HL-60/S4 (cell line): ENCODE results near the gene FBXW10.
"Not testable (repeated sequence)": the region's sequence is repeated elsewhere in the genome, so short reads cannot be mapped to it uniquely, and the experiment has no call there.

Source experiments
- in situ Hi-C: fragments of 300-500 bp; cut with MboI; formaldehyde crosslinking; loops from 2 replicates; pipeline ENCODE4 v1.14.3; 2022; ENCODE audit warnings: low sequenced_read_pairs

The FBXW10 gene

DNA sequence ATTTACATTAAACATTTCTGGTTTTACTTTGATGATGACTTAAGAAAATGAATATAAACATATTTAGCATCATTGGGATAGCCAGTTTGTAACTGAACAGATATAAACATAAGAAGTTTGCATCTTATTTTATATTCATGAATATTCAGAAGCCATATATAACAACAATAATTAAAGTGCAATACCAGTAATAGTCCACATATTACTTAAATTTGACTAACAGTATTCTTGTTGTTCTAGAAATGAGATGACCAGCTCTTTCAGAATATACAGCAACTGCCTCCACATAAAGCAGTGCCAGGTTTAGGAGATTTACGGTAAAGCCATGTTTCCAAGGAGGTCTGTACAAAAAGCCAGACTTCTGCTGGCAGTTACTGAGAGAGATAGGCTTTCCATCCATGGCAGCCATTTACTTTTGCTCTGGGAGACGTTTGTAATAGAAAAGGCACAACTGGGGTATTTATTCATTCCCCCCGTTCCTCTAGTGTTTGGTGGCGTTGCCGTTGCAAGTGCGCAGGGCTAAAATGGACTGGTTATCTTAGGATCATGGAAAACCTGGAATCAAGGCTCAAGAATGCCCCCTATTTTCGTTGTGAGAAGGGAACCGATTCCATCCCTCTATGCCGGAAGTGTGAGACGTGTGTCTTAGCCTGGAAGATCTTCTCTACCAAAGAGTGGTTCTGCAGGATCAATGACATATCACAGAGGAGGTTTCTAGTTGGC is at the start of gene FBXW10:
Gene FBXW10, plus strand, starts transcription at position 356 of the 723 bp plus-strand sequence. Its CDS starts 191 bp downstream, at position 547.
- in situ Hi-C loops: not testable (repeated sequence)

- in situ Hi-C loops: not testable (repeated sequence)
Observed at GRCh38 chr17:18695143-18695542, 48.7 kb upstream of the FBXW10 start.

DNA sequence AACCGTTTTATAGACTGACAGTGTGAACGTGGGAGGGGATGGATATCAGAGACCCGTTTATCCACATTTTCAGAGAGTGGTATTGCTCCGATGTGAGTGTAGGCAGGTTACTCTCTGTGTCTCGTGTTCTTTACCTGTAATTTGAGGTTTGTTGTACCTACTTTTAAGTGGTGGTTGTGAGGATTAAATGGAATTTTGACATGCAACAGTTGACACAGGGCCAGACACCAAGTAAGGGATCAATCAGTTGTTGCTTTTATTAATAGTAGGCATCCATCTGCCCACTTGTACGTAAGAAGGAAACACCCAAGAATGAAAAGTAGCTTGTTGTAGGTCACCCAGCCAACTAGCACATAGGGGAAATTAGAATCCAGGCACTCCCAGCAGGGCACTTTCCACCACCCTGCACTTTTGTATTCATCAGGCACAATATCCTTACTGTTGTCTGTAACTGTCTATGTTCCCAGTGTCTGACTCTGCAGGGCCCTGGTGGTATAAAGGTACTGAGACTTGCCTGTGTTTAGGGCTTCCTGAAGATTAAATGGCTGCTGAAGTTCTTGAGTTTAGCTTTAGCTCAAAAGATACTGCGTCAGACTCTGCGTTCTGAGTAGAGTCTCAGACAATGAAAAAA is 45.3 kb upstream of the FBXW10 start:
- in situ Hi-C loops: not testable (repeated sequence)

DNA sequence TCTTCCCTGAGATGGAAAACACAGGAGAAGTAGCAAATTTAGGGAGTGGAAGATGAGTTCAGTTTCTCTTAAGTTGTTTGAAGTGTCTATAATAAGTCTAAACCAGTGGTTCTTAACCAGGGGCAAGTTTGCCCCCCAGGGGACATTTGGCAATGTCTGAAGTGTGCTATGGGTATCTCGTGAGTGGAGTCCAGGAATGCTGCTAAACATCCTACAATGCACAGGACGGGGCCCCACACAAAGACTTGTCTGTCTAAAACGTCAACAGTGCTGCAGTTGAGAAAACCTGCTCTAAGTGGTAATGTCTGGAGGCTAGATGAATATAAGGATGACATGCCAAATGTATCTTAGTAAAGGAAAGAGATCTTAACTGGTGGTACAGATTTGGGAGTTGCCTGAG is 37.9 kb upstream of the FBXW10 start:
- in situ Hi-C loops: not testable (repeated sequence)

DNA sequence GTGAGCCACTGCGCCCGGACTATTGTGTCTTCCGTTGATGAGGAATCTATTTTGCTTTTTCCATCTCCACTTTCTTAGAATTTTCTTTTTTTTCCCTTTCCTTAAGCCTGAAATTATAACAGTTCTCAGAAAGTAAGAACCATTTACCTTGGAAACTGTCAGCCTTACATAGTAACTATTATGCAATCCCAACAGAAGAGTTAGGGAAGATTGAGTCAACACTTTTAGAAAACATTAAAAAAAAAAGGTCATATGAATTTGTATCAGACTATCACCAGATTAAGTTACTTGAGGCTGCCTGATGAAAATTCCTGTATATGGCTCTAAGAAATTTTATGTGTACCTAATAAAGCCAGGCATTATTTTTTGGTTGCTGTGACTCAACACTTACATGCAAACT is 35.6 kb upstream of the FBXW10 start:
- in situ Hi-C loops: not testable (repeated sequence)

DNA sequence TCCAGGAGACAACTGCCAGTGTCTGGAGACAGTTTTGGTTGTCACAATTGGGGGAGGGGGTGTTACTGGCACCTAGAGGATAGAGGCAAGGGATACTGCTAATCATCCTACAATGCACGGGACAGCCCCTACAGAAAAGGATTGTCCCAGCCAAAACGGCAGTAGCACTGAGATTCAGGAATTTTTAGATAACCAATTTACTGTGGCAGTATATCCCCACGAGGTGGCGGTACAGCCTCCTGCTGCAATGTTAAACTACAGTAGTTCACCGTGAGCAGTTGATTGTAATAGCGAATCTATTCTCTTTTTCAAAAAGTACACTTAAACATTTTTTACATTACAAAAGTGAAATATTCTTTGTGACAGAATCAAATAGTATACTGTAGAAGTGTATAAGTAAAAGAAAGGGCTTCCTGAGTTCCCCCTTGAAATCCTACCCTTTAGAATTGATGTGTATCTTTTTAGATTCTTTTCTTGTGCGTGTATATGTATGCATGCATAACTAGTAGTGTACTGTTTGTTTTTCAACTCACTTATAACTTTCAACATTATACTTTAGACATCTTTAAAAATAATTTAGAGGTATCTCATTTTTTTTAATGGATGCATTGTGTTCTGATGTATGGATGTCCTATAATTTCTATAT is 31.4 kb upstream of the FBXW10 start:
- in situ Hi-C loops: not testable (repeated sequence)

DNA sequence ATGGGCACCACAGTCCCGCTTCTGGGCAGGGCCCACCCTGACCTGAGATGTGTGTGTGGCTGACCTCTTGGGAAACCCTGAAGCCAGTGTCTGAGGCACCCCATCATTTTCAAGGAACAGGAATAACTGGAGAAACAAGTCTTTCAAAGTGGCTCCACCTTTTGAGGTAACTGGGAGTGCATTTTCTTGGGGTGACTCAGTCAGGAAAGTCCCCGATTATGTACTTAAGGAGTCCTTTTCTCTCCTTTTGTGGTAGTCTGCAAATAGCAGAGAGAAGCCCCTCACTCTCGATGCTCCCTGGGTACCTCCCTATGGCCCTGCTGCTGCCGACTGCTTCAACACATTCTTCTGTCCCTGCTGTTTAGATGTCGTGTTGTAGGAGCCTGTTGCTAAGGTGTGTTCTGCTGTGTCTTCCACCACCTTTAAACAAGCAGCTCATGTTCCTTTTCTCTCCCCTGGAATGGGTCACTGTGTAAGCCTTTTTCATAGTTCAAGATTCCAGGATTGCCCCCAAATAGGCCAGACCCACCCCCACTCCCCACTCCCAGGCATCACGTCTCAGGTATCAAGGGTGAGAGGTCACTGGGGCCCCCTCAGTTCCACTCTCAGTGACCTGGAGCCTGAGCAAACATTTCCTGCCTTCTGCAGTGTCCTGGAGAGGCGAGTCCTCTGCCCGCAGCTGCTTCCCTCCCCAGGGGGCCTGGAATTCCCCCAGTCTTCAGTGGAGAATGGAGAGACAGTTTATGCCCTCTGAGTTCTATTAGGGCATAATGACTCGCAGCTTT is 25.0 kb upstream of the FBXW10 start:
- in situ Hi-C loops: not testable (repeated sequence)

GRCh38 chr17:18719428-18720110 is 24.3 kb upstream of the FBXW10 start:
- in situ Hi-C loops: not testable (repeated sequence)

DNA sequence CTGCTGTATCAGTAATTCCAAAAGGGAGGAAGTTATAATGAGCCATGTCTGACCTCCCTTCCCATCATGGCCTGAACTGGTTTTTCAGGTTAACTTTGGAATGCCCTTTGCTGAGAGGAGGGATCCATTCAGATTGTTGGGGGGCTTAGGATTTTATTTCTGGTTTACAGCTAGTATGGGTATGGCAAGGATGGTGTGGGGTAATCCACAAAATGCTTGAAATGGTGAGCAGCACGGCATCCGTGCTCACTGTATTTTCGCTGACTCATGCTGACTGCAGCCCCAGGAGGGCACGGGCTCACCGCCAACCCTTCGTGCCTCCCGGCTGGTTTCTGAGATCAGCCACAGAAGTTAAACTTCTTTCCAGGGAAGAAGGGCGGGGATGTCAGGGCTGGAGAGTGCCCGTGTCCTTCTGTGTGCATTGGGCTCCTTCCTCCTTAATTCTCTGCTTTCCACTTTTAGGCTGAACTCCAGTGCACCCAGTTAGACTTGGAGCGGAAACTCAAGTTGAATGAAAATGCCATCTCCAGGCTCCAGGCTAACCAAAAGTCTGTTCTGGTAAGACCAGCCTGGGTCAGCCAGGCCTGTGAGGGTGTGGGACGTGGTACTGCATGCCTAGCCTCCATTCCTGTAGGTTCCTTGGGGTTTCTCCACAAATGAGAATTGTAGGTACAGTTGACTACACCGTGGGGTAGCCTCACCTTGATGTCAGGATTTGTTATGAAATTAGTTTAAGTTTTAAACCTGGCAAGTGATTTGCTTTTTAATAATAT is 21.9 kb upstream of the FBXW10 start:
- in situ Hi-C loops: not testable (repeated sequence)

- in situ Hi-C loops: not testable (repeated sequence)
Observed at GRCh38 chr17:18722612-18723011, 21.2 kb upstream of the FBXW10 start.

- in situ Hi-C loops: not testable (repeated sequence)
Observed at GRCh38 chr17:18723509-18723908, 20.3 kb upstream of the FBXW10 start.

DNA sequence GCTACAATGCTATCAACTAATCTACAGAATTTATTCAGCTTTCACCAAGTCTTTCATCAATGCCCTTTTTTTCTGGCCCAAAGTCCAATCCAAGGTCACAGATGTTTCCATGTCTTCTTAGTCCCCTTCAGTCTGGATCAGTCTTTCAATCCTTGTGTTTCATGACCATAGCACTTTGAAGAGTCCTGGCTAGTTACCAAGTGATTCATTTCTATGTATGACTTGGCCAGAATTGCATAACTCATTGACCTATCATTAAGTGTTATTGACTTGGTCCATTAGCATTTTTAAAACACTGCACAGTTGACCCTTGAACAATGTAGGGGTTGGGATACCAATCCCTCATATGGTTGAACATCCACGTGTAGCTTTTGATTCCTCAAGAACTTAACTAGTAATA is 11.4 kb upstream of the FBXW10 start:
- in situ Hi-C loops: not testable (repeated sequence)

DNA sequence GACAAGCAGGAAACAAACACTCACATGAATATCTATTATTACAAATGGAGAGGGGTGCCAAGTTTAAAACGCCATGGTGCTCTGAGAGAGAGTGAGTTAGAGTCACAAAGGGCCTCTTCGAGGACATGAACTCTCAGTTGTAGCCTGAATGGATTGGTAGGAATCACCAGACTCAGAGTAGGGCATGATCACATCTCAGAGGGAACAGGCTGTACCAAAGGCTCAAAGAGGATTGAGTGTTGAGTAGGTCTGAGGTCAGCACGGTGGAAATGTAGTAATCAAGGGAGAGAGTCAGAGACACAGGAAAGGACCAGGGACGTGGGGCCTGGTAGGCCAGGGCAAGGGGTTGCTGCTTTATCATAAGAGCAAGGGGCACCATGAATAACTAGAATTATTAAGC is 10.5 kb upstream of the FBXW10 start:
- in situ Hi-C loops: not testable (repeated sequence)

- in situ Hi-C loops: not testable (repeated sequence)
Observed at GRCh38 chr17:18739616-18740391, 4.0 kb upstream of the FBXW10 start.

GRCh38 chr17:18741228-18741627 is 2.6 kb upstream of the FBXW10 start:
- in situ Hi-C loops: not testable (repeated sequence)

DNA sequence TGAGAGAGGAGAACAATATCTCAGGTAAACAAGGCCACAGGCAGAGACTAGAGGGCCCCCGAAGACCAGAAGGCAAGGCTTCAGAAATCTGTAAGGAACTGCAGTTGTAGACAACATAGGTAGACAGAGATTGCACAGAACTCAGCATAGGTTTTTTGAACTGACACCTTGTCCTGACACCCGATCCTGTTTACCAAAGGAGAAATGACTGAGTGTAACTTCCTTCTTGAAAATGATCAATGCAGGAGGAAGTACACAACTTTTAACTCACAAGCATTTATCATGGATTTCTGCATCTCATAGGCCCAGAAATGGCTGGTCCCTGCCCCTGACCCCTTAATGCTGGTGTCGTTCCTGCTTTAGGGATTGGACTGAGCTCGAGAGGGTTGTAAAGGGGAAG is 872 bp downstream of the FBXW10 start:
- in situ Hi-C loops: not testable (repeated sequence)

DNA sequence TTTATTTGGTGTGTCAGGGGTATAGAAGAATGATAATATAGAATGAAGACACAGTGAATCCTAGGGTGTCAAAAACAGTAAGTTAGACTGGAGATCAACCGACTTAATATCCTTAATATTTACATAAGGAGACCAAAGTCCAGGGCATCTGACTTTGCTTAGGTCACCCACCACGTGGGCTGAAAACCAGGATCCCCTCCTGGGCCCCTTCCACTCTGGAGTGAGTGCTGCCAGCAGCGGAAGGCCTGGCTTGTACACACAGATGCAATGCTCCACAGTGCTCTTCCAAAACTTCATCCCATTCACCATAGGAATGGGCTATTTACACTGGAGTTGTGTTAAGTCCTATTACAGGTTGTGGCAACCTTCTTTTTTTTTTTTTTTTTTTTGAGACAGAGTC is 2.7 kb downstream of the FBXW10 start:
- in situ Hi-C loops: not testable (repeated sequence)

- in situ Hi-C loops: not testable (repeated sequence)
Observed at GRCh38 chr17:18747501-18747900, 3.6 kb downstream of the FBXW10 start.

DNA sequence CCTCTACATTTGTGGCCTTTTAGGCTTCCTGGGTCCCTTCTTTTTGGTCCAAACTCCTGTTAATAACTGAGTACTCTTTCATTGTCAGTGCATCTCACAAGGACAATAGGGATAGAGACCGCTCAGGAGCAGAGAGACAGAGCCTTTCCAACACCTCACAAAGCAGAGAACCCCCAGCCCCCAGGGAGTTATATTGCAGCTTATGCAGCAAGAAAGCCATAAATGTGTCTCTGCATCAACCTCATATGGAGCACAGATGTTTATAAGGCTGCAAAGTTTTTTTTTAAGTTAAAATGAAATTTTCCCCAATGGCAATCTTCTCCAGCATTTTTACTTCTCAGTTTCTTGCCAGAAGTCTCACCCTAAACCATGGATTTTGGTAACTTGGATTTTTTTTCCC is 6.4 kb downstream of the FBXW10 start:
- in situ Hi-C loops: not testable (repeated sequence)
